ENCODE results near the gene NR6A1.

The NR6A1 gene

DNA sequence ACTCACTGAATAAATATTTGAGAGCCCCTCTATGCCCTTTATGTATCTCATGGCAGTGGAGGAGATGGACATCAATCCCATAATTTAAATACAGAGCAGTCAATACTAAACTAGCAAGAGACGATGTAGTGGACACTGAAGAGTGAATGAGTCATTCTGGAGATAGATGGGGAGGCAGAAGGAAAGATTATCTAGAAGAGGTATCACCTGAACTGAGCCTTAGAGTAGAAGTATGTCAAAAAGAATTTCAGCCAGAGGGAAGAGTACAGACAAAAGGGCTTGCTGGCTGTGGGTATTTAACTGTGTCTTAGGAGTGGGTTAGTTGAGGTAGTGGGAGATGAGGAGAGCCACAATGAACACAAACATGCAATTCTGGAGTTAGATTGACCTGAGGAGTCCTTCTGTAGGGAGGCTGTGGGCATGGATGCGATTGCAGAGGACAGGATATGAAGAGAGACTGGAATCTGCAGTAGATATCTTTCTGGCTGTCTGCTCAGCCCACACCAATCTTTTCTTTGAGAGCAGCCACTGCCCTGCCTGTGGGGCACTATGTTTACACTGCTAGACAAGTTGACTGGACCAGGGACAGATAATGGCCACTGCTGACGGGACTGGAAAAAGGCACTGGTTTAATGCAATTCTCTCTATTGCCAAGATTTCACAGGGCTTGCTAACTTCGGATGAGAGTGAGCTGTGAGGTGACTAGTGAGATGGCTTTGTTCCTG is 200.0 kb downstream of the NR6A1 start:
- DNase-seq (ENCODE audit: low spot score), result no peak

GRCh38 chr9:124569942-124570341 is 201.2 kb downstream of the NR6A1 start:
- DNase-seq (ENCODE audit: low spot score), result no peak

GRCh38 chr9:124567362-124567761 is 203.7 kb downstream of the NR6A1 start:
- DNase-seq (ENCODE audit: low spot score), result no peak

DNA sequence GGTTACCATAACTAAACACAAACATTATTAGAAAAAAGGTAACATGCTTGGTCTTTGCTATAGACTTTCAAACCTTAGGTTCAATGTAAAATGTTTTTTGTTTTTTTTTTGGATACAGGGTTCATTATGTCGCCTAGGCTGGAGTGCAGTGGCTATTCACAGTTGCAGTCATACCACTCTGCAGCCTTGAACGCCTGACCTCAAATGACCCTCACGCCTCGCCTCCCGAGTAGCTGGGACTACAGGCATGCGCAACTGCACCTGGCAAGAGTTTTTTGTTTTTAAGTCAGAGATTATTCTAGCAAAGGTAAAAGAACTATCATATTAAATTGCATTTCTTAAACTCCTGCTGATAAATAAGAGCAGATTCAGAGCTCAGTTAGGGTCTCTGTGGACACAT is 208.8 kb downstream of the NR6A1 start:
- DNase-seq (ENCODE audit: low spot score), result no peak

- no peak for DNase-seq (ENCODE audit: low spot score)
Observed at GRCh38 chr9:124559871-124560270, 211.2 kb downstream of the NR6A1 start.

GRCh38 chr9:124558777-124559470 is 212.2 kb downstream of the NR6A1 start:
- DNase-seq (ENCODE audit: low spot score), result no peak

DNA sequence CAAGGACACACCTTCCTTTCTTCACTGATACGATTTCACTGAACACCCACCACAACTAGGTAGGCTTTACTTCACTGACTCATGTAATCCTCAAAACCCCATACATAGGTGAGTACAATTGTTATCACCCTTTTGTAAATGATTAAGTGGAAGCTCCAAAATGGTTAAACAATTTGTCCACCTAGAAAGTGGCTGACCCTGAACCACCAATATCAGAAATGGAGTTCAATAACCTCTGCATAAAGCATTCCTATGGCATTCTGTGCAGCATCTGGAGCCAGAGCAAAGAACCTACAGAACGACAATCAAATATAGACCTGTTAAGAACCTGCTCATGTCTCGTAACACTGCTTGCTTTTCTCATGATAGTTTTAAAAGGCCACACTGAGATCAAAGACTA is 213.2 kb downstream of the NR6A1 start:
- DNase-seq (ENCODE audit: low spot score), result no peak

DNA sequence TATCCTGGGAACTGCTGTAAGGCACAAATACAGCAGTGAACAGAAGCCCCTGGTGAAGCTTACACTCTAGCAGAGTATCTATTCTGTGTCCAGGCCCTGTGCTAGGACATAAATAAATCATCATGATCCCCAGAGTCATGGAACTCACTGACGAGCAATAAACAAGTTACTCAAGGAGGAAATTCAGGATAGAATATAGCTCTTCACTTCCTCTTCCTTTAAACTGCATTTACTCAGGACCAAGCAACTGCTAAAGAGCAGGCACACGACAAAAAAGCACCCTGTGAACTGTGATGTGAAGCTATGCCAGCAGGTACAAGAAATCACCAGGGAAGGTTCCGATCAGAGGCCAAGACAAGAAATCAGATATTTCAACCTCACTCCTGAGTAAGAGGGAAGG is 216.1 kb downstream of the NR6A1 start:
- no peak for DNase-seq (ENCODE audit: low spot score)

DNA sequence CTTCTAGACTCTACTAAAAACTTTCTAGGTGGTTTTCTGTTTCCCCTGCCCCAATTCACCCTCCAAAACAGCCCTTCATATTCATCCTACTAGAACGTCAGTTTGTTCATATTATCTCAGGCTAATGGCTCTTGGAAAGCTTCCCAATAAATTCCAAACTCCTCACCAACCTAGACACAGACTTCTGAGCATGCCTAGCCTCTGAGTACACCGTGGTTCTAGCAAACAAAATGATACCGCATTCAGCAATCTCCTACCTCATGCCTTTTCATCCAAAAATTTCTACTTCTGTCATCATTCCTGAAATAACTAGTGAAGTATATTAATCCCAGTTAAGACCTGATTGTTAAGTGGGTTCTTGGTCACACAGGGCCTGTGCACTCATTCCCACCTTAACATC is 217.4 kb downstream of the NR6A1 start:
- DNase-seq (ENCODE audit: low spot score), result no peak

GRCh38 chr9:124552273-124552605 is 218.9 kb downstream of the NR6A1 start:
- no peak for DNase-seq (ENCODE audit: low spot score)

DNA sequence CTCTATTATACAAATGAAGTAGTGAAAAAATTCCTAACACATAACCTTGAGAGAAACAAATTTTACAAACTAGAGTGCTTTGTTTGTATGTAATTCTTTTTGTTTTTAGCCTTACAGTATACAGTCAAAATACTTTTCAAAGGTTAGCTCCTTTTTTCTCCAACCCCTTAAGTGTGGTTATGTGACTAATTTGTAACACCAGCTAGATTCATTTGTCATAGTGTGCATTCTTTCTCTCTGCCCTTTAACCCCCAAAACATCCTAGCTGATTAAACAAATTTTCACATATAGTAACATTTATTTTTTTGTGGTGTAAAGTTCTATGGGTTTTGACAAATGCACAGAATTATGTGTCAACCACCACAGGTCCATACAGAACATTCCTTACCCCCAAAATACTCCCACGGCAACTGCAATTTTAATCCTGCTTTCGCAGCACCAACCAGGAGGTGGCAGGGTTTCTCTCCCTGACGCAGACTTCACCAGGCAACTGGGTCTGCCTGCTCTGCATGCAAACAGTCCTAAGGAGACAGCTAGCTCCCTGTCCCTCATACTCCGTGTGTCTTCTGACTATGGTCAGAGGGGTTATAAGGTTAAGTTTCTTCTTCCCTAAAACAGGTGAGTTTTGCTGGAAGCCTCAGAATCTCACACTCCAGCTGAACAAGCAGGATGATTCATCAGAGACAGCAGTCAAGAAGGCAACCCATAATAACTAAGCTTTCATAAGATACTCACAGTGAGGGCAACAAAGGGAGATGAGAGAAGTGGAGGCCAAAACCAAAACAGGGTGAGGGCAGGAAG is 219.4 kb downstream of the NR6A1 start:
- DNase-seq (ENCODE audit: low spot score), result no peak

DNA sequence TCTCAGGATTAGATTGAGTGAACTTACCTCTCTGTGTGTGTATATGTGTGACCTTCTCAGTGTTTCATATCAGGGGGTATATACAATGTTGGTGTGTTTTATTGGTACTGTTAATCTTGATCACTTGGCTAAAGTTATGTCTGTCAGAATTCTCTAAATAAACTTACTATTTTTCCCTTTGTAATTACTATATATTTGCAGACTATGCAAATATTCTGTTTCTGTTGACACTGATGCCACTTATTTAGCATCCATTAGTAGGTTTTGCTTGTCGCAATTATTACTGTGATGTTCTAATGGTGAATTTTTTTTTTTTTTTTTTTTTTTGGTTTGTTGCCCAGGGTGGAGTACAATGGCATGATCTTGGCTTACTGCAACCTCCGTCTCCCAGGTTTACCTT is 221.0 kb downstream of the NR6A1 start:
- no peak for DNase-seq (ENCODE audit: low spot score)

- DNase-seq (ENCODE audit: low spot score), result no peak
Observed at GRCh38 chr9:124549016-124549415, 222.1 kb downstream of the NR6A1 start.

- no peak for DNase-seq (ENCODE audit: low spot score)
Observed at GRCh38 chr9:124544535-124544934, 226.6 kb downstream of the NR6A1 start.

DNA sequence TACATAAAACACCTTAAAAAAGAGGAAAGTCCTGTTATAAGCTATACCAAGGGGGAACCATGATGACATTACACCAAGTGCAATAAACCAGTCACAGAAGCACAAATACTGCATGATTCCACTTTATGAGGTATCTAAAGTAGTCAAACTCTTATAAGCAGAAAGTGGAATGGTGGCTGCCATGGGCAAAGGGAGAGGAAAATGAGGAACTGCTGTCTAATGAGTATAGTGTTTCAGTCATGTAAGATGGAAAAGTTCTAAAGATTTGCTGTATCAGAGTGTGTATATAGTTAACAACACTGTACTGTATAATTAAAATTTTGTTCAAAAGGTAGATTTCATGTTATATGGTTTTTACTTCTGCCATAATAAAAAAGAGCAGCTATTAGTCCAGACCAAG is 229.3 kb downstream of the NR6A1 start:
- DNase-seq (ENCODE audit: low spot score), result no peak

- DNase-seq (ENCODE audit: low spot score), result no peak
Observed at GRCh38 chr9:124537926-124538325, 233.2 kb downstream of the NR6A1 start.

DNA sequence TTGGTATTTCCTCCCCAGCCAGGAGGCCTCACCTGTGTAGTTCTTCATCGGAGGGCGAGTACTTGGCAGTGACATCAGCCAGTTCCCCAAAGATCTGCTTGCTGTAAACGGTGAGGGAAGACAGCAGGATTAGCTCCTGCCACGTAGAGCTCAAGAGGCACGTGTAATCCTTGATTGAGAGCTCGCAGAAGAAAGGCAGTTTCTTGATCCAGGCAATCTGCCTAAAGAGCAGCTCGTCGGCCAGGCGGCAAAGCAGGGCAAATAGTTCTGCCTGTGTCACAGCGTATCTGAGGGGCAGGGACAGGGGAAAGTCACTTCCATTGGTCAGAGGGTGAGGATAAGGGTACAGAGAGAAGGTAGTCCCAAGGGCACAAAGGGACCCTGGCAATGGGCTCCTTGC is 235.3 kb downstream of the NR6A1 start:
- no peak for DNase-seq (ENCODE audit: low spot score)

DNA sequence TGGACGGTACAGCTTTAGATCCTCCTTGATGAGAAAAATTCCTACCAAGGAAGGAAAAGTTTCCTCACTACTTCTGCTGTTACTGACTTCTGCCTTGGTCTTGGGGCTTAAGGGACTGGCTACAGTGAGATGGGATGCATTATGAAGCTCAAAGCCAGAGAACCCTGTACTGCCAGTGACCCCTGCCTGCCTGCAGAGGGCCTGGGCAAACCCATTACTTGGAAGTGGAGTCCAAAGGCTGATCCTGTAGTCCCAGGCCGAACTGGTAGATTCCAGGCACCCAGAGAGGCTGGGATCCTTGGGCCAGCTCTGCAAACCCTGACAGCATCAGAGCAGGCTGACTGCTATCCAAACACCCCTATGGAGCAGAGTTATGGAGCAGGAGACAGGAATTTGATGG is 238.2 kb downstream of the NR6A1 start:
- DNase-seq (ENCODE audit: low spot score), result no peak

GRCh38 chr9:124531115-124531514 is 240.0 kb downstream of the NR6A1 start:
- no peak for DNase-seq (ENCODE audit: low spot score)

- no peak for DNase-seq (ENCODE audit: low spot score)
Observed at GRCh38 chr9:124530246-124530645, 240.9 kb downstream of the NR6A1 start.

- no peak for DNase-seq (ENCODE audit: low spot score)
Observed at GRCh38 chr9:124527781-124528180, 243.3 kb downstream of the NR6A1 start.

DNA sequence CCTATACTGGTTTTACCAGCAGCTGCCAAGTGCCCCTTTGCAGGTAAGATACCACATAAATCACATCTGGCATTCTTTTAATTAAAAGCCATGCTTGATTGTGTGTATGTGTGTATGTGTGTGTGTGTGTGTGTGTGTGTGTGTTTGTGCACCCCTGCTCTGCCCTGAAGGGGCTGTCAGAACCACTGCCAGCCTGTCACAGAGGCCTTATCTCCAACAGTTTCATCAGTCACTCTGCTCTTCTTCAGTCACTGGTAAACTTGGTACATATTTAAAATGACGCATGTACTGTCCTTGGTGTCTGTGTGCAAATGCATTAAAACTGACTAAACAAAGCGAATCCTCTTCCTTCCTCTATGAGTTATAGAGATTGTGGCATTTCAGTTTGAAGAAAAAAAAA is 244.9 kb downstream of the NR6A1 start:
- DNase-seq (ENCODE audit: low spot score), result no peak

Measured in LoVo (cell line).